DMS 273 treated with DMSO at 0.1 percent for 48 hours (cell line): ENCODE measurements around the gene CLIP1.
A peak's percentile ranks its signal among the peaks of the same experiment; 100 is the strongest.
"Not testable (repeated sequence)": the region's sequence is repeated elsewhere in the genome, so short reads cannot be mapped to it uniquely, and the experiment has no call there.

Experiments
- DNase-seq: peaks from one replicate; lab custom pipeline; 2025; lab: John Stamatoyannopoulos, UW

Gene CLIP1

GRCh38 chr12:122421821-122422729, at the start of gene CLIP1:
Gene CLIP1 (minus strand): TSS chr12:122422669. CDS start chr12:122380452, 42,217 bp downstream.
- no peak for DNase-seq

- DNase-seq = peak; percentile 2
Observed at GRCh38 chr12:122471324-122472226, 49.1 kb upstream of the CLIP1 start.

GRCh38 chr12:122470576-122470975, 48.1 kb upstream of the CLIP1 start:
- not testable (repeated sequence) for DNase-seq

GRCh38 chr12:122469856-122470255, 47.4 kb upstream of the CLIP1 start:
- DNase-seq = not testable (repeated sequence)

- no peak for DNase-seq
Observed at GRCh38 chr12:122467983-122468382, 45.5 kb upstream of the CLIP1 start.

GRCh38 chr12:122464317-122465042, 42.0 kb upstream of the CLIP1 start:
- DNase-seq = not testable (repeated sequence)

- no peak for DNase-seq
Observed at GRCh38 chr12:122460641-122461040, 38.2 kb upstream of the CLIP1 start.

- no peak for DNase-seq
Observed at GRCh38 chr12:122460061-122460460, 37.6 kb upstream of the CLIP1 start.

- no peak for DNase-seq
Observed at GRCh38 chr12:122459211-122459610, 36.7 kb upstream of the CLIP1 start.

- no peak for DNase-seq
Observed at GRCh38 chr12:122458105-122459035, 35.9 kb upstream of the CLIP1 start.

- DNase-seq = no peak
Observed at GRCh38 chr12:122457627-122458026, 35.2 kb upstream of the CLIP1 start.

- no peak for DNase-seq
Observed at GRCh38 chr12:122454739-122455138, 32.3 kb upstream of the CLIP1 start.

- no peak for DNase-seq
Observed at GRCh38 chr12:122454250-122454721, 31.8 kb upstream of the CLIP1 start.

- DNase-seq = no peak
Observed at GRCh38 chr12:122452701-122453285, 30.3 kb upstream of the CLIP1 start.

- no peak for DNase-seq
Observed at GRCh38 chr12:122449317-122449716, 26.8 kb upstream of the CLIP1 start.

GRCh38 chr12:122447825-122448224, 25.4 kb upstream of the CLIP1 start:
- DNase-seq = not testable (repeated sequence)

GRCh38 chr12:122446390-122446789, 23.9 kb upstream of the CLIP1 start:
- DNase-seq = not testable (repeated sequence)

- DNase-seq = not testable (repeated sequence)
Observed at GRCh38 chr12:122444071-122444470, 21.6 kb upstream of the CLIP1 start.

GRCh38 chr12:122438822-122439221, 16.4 kb upstream of the CLIP1 start:
- not testable (repeated sequence) for DNase-seq

- peak; percentile 91 for DNase-seq
Observed at GRCh38 chr12:122437656-122438121, 15.2 kb upstream of the CLIP1 start.
